GM19099 (cell line): ENCODE data around the gene CYP2C18.

Experiments used
- POLR2A ChIP-seq: IDR thresholded peaks from 3 replicates; pipeline ENCODE4 v1.6.1; 2011; ENCODE audit warnings: low read depth; ENCODE audit not compliant: insufficient read length; ENCODE audit errors: extremely low read depth

The CYP2C18 gene

GRCh38 chr10:94725871-94726270, 42.3 kb downstream of the CYP2C18 start:
- no peak for TF ChIP-seq POLR2A

DNA sequence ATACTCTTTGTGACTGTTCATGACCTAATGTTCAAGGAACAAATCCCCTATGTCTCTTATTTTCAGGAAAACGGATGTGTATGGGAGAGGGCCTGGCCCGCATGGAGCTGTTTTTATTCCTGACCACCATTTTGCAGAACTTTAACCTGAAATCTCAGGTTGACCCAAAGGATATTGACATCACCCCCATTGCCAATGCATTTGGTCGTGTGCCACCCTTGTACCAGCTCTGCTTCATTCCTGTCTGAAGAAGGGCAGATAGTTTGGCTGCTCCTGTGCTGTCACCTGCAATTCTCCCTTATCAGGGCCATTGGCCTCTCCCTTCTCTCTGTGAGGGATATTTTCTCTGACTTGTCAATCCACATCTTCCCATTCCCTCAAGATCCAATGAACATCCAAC, 51.7 kb downstream of the CYP2C18 start:
- no peak for TF ChIP-seq POLR2A

DNA sequence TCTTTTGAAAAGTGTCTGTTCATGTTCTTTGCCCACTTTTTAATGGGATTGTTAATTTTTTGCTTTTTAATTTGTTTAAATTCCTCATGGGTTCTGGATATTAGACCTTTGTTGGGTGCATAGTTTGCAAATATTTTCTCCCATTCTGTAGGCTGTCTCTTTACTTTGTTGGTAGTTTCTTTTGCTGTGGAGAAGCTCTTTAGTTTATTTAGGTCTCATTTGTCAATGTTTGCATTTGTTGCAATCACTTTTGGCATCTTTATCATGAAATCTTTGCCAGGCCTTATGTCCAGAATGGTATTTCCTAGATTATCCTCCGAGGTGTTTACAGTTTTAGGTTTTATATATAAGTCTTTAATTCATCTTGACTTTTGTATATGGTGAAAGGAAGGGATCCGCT, 55.1 kb downstream of the CYP2C18 start:
- no peak for TF ChIP-seq POLR2A

- TF ChIP-seq POLR2A = no peak
Observed at GRCh38 chr10:94747137-94747536, 63.6 kb downstream of the CYP2C18 start.

DNA sequence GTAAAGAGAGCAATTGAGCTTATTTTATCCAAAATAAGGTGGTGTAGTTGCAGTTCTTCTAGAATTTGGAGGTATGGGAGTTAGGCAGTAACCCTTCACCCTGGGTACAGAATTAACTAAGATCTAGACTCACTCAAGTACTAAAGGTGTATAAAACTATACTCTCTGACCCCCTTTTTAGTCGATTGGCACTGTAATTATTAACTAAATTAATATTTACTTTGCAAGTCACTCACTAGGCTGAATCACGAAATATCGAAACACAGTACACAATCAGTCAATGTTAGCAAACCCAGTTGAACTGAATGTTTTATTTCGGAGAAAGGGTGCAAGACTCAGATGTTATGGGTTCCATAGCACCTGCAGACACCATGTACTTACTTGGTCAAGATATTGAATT, 64.3 kb downstream of the CYP2C18 start:
- TF ChIP-seq POLR2A = no peak

- TF ChIP-seq POLR2A = no peak
Observed at GRCh38 chr10:94757916-94758315, 74.4 kb downstream of the CYP2C18 start.

- no peak for TF ChIP-seq POLR2A
Observed at GRCh38 chr10:94760586-94761178, 77.2 kb downstream of the CYP2C18 start.

- TF ChIP-seq POLR2A = no peak
Observed at GRCh38 chr10:94762393-94762792, 78.9 kb downstream of the CYP2C18 start, which contains the start of gene CYP2C19. TSS of gene CYP2C19 (plus strand) at chr10:94762681. CDS start at chr10:94762706, 25 bp downstream.

- no peak for TF ChIP-seq POLR2A
Observed at GRCh38 chr10:94777886-94778458, 94.4 kb downstream of the CYP2C18 start.

- no peak for TF ChIP-seq POLR2A
Observed at GRCh38 chr10:94780844-94781243, 97.3 kb downstream of the CYP2C18 start.

DNA sequence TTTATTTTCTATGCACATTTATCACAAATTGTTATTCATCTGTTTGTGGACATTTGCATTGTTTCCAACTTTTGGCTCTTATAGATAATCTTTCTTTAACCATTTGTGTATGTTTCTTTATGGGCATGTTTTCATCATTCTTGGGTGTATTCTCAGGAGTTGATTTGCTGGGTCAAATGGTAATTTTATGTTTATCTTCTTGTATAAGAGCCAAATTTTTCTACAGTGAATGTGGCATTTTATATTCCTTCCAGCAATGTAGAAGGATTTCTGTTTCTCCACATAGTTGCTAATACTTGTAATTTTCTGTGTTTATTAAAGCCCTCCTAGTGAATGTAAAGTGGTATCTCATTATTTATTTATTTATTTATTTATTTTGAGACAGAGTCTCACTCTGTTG, 100.7 kb downstream of the CYP2C18 start:
- TF ChIP-seq POLR2A = no peak

DNA sequence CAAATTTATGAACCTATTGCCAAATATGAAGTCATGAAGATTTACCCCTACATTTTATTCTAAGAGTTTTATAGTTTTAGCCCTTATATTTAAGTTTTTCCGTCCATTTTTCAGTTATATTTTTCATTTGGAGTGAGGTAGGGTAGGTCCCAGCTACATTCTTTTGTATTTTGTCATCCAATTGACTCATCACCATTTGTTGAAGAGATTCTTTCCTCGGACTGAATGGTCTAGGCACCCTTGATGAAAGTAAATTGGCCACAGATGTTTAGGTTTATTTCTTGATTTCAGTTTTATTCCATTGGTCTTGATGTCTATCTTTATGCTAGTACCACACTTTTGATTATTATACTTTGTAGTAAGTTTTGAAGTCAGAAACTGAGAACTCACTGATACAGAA, 101.7 kb downstream of the CYP2C18 start:
- no peak for TF ChIP-seq POLR2A
